ENCODE data around the gene PDCD1.

DNA sequence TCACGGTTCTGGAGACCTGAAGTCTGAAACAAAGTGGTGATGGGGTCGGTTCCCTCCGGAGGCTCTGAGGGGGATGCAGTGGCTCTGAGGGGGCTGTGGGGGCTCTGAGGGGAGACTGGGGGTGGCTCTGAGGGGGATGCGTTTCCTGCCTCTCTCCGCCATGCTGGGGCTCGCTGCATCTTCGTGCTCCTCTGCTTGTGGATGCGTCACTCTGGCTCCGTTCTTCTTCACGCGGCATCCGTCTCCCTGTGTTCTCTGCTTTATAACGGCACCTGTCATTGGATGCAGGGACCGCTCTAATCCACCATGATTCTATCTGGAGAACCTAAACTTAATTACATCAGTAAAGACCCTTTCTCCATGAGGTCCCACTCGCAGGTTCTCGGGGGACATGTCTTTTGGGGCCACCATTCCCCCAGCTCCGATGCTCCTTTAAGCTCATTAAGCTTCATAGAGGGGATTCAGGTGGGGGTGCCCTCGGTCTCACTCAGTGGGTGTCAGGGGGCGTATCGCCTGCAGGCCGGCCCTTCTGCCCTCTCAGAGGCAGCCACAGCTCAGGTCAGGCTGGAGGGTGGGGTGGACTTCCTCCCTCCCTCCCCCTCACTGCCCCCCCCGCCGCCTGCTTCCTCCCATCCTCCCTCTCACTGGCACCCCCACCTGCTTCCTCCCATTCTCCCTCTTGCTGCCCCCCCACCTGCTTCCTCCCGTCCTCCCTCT lies 29.3 kb upstream of the PDCD1 start:
- TF ChIP-seq ZNF701 (tag by site-specific recombination; IDR thresholded peaks at IDR 0.05) (no peak), ZNF843 (tag by site-specific recombination; IDR thresholded peaks at IDR 0.05) (no peak), ZNF549 (tag by site-specific recombination; IDR thresholded peaks at IDR 0.05) (no peak), SP2 (tag by site-specific recombination; IDR thresholded peaks at IDR 0.05) (no peak), ZNF76 (tag by site-specific recombination; IDR thresholded peaks at IDR 0.05; ENCODE audit: borderline replicate concordance, low read depth) (no peak), ZNF596 (tag by site-specific recombination; IDR thresholded peaks at IDR 0.05) (no peak), KLF16 (tag by site-specific recombination; IDR thresholded peaks at IDR 0.05) (no peak), PRDM1 (tag by site-specific recombination; IDR thresholded peaks at IDR 0.05) (no peak), OSR2 (tag by site-specific recombination; IDR thresholded peaks at IDR 0.05) (no peak)
- TF ChIP-seq, protein P1, sequence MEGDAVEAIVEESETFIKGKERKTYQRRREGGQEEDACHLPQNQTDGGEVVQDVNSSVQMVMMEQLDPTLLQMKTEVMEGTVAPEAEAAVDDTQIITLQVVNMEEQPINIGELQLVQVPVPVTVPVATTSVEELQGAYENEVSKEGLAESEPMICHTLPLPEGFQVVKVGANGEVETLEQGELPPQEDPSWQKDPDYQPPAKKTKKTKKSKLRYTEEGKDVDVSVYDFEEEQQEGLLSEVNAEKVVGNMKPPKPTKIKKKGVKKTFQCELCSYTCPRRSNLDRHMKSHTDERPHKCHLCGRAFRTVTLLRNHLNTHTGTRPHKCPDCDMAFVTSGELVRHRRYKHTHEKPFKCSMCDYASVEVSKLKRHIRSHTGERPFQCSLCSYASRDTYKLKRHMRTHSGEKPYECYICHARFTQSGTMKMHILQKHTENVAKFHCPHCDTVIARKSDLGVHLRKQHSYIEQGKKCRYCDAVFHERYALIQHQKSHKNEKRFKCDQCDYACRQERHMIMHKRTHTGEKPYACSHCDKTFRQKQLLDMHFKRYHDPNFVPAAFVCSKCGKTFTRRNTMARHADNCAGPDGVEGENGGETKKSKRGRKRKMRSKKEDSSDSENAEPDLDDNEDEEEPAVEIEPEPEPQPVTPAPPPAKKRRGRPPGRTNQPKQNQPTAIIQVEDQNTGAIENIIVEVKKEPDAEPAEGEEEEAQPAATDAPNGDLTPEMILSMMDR (tag by site-specific recombination; IDR thresholded peaks at IDR 0.05), result no peak
- TF ChIP-seq, protein P2, sequence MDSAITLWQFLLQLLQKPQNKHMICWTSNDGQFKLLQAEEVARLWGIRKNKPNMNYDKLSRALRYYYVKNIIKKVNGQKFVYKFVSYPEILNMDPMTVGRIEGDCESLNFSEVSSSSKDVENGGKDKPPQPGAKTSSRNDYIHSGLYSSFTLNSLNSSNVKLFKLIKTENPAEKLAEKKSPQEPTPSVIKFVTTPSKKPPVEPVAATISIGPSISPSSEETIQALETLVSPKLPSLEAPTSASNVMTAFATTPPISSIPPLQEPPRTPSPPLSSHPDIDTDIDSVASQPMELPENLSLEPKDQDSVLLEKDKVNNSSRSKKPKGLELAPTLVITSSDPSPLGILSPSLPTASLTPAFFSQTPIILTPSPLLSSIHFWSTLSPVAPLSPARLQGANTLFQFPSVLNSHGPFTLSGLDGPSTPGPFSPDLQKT (IDR thresholded peaks at IDR 0.05; ENCODE audit: borderline replicate concordance, low read depth, low read length), result no peak
- TF ChIP-seq, protein P3, sequence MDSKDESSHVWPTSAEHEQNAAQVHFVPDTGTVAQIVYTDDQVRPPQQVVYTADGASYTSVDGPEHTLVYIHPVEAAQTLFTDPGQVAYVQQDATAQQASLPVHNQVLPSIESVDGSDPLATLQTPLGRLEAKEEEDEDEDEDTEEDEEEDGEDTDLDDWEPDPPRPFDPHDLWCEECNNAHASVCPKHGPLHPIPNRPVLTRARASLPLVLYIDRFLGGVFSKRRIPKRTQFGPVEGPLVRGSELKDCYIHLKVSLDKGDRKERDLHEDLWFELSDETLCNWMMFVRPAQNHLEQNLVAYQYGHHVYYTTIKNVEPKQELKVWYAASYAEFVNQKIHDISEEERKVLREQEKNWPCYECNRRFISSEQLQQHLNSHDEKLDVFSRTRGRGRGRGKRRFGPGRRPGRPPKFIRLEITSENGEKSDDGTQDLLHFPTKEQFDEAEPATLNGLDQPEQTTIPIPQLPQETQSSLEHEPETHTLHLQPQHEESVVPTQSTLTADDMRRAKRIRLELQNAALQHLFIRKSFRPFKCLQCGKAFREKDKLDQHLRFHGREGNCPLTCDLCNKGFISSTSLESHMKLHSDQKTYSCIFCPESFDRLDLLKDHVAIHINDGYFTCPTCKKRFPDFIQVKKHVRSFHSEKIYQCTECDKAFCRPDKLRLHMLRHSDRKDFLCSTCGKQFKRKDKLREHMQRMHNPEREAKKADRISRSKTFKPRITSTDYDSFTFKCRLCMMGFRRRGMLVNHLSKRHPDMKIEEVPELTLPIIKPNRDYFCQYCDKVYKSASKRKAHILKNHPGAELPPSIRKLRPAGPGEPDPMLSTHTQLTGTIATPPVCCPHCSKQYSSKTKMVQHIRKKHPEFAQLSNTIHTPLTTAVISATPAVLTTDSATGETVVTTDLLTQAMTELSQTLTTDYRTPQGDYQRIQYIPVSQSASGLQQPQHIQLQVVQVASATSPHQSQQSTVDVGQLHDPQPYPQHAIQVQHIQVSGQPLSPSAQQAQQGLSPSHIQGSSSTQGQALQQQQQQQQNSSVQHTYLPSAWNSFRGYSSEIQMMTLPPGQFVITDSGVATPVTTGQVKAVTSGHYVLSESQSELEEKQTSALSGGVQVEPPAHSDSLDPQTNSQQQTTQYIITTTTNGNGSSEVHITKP (tag by site-specific recombination; IDR thresholded peaks at IDR 0.05), result no peak

Data from HEK293 (cell line).